Muscle of leg (tissue), 11 donors: ENCODE measurements around the gene IL19. TPM values are rescaled to one million over a fixed set of nuclear protein-coding genes. Genes with fewer than 3 reads are reported as not detected.

Experiments
- DNase-seq: peaks from one replicate; pipeline ENCODE4 v3.0.0; 2013
- H3K27ac ChIP-seq: one replicate; pipeline ENCODE4 v1.5.1; 2013; ENCODE audit warnings: mild to moderate bottlenecking, low read length, control low read depth
- H3K27me3 ChIP-seq: one replicate; pipeline ENCODE4 v1.6.1; 2013; ENCODE audit warnings: low read length; ENCODE audit not compliant: control insufficient read depth, insufficient read depth
- H3K36me3 ChIP-seq: one replicate; pipeline ENCODE4 v1.6.1; 2013; ENCODE audit warnings: low read length; ENCODE audit not compliant: control insufficient read depth, insufficient read depth
- H3K4me1 ChIP-seq: one replicate; pipeline ENCODE4 v1.6.1; 2013; ENCODE audit warnings: low read length; ENCODE audit not compliant: control insufficient read depth, insufficient read depth
- H3K4me3 ChIP-seq: one replicate; pipeline ENCODE4 v1.5.1; 2013; ENCODE audit warnings: low read length, control low read depth
- H3K9me3 ChIP-seq: replicated peaks from 2 replicates; pipeline ENCODE4 v1.6.1; 2013; ENCODE audit warnings: low read depth, low read length; ENCODE audit not compliant: control insufficient read depth
- WGBS: methylation state at CpG from one replicate; pipeline ENCODE4 v1.1.5; 2013; ENCODE audit warnings: missing lambda C conversion rate; ENCODE audit not compliant: insufficient coverage; 5-methylcytosine and 5-hydroxymethylcytosine counted together
- polyA plus RNA-seq, 8 donors: library from polyadenylated mRNA; unstranded; fragments of 120-200 nt; gene quantifications; one replicate each; pipeline versions ENCODE4 v1.2.1 to v1.2.3, GENCODE V29; 2013; ENCODE audit warnings: inconsistent platforms in 1 of 8, low replicate concordance in 1 of 8; ENCODE audit not compliant: insufficient read length in 8 of 8, insufficient read depth in 1 of 8
- total RNA-seq: library from RNA; stranded (reverse); fragments of 120-200 nt; gene quantifications from one replicate; pipeline ENCODE4 v1.2.4, GENCODE V29; 2013

The IL19 gene
- total and polyA plus RNA-seq, 9 donors, result not detected

GRCh38 chr1:206867239-206867638 lies 96.7 kb downstream of the IL19 start:
- Histone ChIP-seq H3K9me3 (no peaks in the 10 kb centered on the region), H3K4me1 (no peaks in the 10 kb centered on the region), H3K36me3 (no peaks in the 10 kb centered on the region), H3K27ac (no peak overlapping the region), H3K27me3 (peaks cover 10% of the 10 kb centered on the region), H3K4me3 (no peak overlapping the region)
- DNase-seq, result no peak
- WGBS, result 80% methylated on average over 1 of the region's 1 CpG

GRCh38 chr1:206867716-206868115 lies 97.1 kb downstream of the IL19 start:
- H3K4me1 ChIP-seq, result no peaks in the 10 kb centered on the region
- DNase-seq, result no peak
- H3K4me3 ChIP-seq, result no peak overlapping the region

GRCh38 chr1:206868264-206868663 lies 97.7 kb downstream of the IL19 start:
- Histone ChIP-seq H3K4me1 (no peaks in the 10 kb centered on the region), H3K27me3 (peaks cover 10% of the 10 kb centered on the region), H3K27ac (no peak overlapping the region), H3K4me3 (no peak overlapping the region), H3K36me3 (no peaks in the 10 kb centered on the region), H3K9me3 (no peaks in the 10 kb centered on the region)
- no peak for DNase-seq
- no CpG with 5 or more reads among the region's 1 CpG for WGBS

More at GRCh38 chr1:206867716-206868115, 97.1 kb downstream of the IL19 start:
- Histone ChIP-seq H3K27ac (no peak overlapping the region), H3K9me3 (no peaks in the 10 kb centered on the region), H3K36me3 (no peaks in the 10 kb centered on the region), H3K27me3 (peaks cover 10% of the 10 kb centered on the region)

GRCh38 chr1:206872139-206872538 lies 101.6 kb downstream of the IL19 start:
- WGBS, result 100% methylated on average over 1 of the region's 3 CpGs
- DNase-seq, result no peak
- no peaks in the 10 kb centered on the region for H3K9me3 ChIP-seq
- no peak overlapping the region for H3K27ac ChIP-seq
- H3K4me1 ChIP-seq, result no peaks in the 10 kb centered on the region
- H3K4me3 ChIP-seq, result no peak overlapping the region
- peaks cover 4% of the 10 kb centered on the region for H3K27me3 ChIP-seq
- no peaks in the 10 kb centered on the region for H3K36me3 ChIP-seq

GRCh38 chr1:206873603-206874188 lies 103.1 kb downstream of the IL19 start:
- H3K4me3 ChIP-seq, result no peak overlapping the region
- H3K36me3 ChIP-seq, result no peaks in the 10 kb centered on the region
- no peak for DNase-seq
- H3K27ac ChIP-seq, result no peak overlapping the region
- peaks cover 6% of the 10 kb centered on the region for H3K9me3 ChIP-seq
- H3K4me1 ChIP-seq, result no peaks in the 10 kb centered on the region
- 79% methylated on average over 3 of the region's 3 CpGs for WGBS
- H3K27me3 ChIP-seq, result no peaks in the 10 kb centered on the region

GRCh38 chr1:206875752-206876377 lies 105.3 kb downstream of the IL19 start:
- H3K36me3 ChIP-seq, result no peaks in the 10 kb centered on the region
- DNase-seq, result no peak
- WGBS, result no CpG with 5 or more reads among the region's 3 CpGs
- no peak overlapping the region for H3K27ac ChIP-seq
- H3K9me3 ChIP-seq, result peaks cover 6% of the 10 kb centered on the region
- H3K27me3 ChIP-seq, result no peaks in the 10 kb centered on the region
- no peak overlapping the region for H3K4me3 ChIP-seq
- H3K4me1 ChIP-seq, result no peaks in the 10 kb centered on the region

- DNase-seq, result no peak
- no peaks in the 10 kb centered on the region for H3K27me3 ChIP-seq
- peaks cover 6% of the 10 kb centered on the region for H3K9me3 ChIP-seq
- H3K4me1 ChIP-seq, result no peaks in the 10 kb centered on the region
- no peak overlapping the region for H3K27ac ChIP-seq
- no peak overlapping the region for H3K4me3 ChIP-seq
- H3K36me3 ChIP-seq, result no peaks in the 10 kb centered on the region
Observed at GRCh38 chr1:206878456-206878855, 107.9 kb downstream of the IL19 start.

GRCh38 chr1:206880314-206880713 lies 109.7 kb downstream of the IL19 start:
- no peaks in the 10 kb centered on the region for H3K36me3 ChIP-seq
- H3K4me1 ChIP-seq, result no peaks in the 10 kb centered on the region
- WGBS, result 86% methylated on average over 2 of the region's 3 CpGs
- DNase-seq, result no peak
- no peaks in the 10 kb centered on the region for H3K27me3 ChIP-seq
- peaks cover 6% of the 10 kb centered on the region for H3K9me3 ChIP-seq
- H3K27ac ChIP-seq, result no peak overlapping the region
- H3K4me3 ChIP-seq, result no peak overlapping the region

- Histone ChIP-seq H3K4me1 (no peaks in the 10 kb centered on the region), H3K27ac (no peak overlapping the region), H3K27me3 (peaks cover 2% of the 10 kb centered on the region), H3K9me3 (peaks cover 6% of the 10 kb centered on the region), H3K36me3 (no peaks in the 10 kb centered on the region), H3K4me3 (no peak overlapping the region)
- no peak for DNase-seq
- no CpG with 5 or more reads among the region's 3 CpGs for WGBS
Observed at GRCh38 chr1:206882555-206882954, 112.0 kb downstream of the IL19 start.

- Histone ChIP-seq H3K4me3 (no peak overlapping the region), H3K4me1 (no peaks in the 10 kb centered on the region), H3K27ac (no peak overlapping the region), H3K36me3 (no peaks in the 10 kb centered on the region), H3K27me3 (peaks cover 2% of the 10 kb centered on the region), H3K9me3 (peaks cover 6% of the 10 kb centered on the region)
- WGBS, result no CpG with 5 or more reads among the region's 1 CpG
- DNase-seq, result no peak
Observed at GRCh38 chr1:206883160-206883559, 112.6 kb downstream of the IL19 start.

GRCh38 chr1:206883876-206884275 lies 113.3 kb downstream of the IL19 start:
- Histone ChIP-seq H3K27me3 (peaks cover 2% of the 10 kb centered on the region), H3K36me3 (no peaks in the 10 kb centered on the region), H3K4me1 (no peaks in the 10 kb centered on the region), H3K9me3 (no peaks in the 10 kb centered on the region), H3K4me3 (no peak overlapping the region), H3K27ac (no peak overlapping the region)
- no peak for DNase-seq
- no CpG with 5 or more reads among the region's 2 CpGs for WGBS
